HG03457 (cell line): ENCODE results near the gene PPP1R12B.

Source experiments
- ATAC-seq: cut with Tn5 transposase; IDR thresholded peaks from one replicate; pipeline ENCODE4 v1.9.1; 2021; ENCODE audit warnings: moderate number of reproducible peaks; ENCODE audit not compliant: unreplicated experiment

The PPP1R12B gene, protein sequence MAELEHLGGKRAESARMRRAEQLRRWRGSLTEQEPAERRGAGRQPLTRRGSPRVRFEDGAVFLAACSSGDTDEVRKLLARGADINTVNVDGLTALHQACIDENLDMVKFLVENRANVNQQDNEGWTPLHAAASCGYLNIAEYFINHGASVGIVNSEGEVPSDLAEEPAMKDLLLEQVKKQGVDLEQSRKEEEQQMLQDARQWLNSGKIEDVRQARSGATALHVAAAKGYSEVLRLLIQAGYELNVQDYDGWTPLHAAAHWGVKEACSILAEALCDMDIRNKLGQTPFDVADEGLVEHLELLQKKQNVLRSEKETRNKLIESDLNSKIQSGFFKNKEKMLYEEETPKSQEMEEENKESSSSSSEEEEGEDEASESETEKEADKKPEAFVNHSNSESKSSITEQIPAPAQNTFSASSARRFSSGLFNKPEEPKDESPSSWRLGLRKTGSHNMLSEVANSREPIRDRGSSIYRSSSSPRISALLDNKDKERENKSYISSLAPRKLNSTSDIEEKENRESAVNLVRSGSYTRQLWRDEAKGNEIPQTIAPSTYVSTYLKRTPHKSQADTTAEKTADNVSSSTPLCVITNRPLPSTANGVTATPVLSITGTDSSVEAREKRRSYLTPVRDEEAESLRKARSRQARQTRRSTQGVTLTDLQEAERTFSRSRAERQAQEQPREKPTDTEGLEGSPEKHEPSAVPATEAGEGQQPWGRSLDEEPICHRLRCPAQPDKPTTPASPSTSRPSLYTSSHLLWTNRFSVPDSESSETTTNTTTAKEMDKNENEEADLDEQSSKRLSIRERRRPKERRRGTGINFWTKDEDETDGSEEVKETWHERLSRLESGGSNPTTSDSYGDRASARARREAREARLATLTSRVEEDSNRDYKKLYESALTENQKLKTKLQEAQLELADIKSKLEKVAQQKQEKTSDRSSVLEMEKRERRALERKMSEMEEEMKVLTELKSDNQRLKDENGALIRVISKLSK

DNA sequence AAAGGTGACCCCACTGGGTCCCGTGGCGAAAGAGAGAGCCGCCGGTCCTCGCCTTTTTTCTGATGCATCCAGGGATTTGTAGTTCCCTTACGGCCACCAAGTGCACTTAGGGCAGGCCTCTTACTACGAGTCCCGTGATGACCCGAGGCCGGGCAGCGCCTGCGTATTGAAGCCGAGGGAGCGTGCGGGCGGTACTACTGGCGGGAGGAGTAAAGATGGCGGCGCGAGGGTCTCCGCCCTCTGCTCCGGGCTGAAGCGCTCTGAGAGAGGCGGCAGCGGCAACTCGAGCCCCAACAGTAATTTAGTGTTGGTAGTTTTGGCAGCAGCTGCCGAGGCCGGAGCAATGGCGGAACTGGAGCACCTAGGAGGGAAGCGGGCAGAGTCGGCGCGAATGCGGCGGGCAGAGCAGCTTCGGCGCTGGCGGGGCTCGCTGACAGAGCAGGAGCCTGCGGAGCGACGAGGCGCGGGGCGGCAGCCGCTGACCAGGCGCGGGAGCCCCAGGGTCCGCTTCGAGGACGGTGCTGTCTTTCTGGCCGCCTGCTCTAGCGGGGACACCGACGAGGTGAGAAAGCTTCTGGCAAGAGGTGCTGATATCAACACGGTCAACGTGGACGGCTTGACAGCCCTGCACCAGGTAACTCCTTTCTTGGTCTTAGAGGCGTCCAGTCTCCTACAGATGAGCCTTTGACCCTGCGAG is at the start of gene PPP1R12B:
PPP1R12B (plus strand) TSS at position 191 of the 697 bp plus-strand sequence; CDS start at position 344, 153 bp downstream.
- peak; percentile 93 for ATAC-seq

DNA sequence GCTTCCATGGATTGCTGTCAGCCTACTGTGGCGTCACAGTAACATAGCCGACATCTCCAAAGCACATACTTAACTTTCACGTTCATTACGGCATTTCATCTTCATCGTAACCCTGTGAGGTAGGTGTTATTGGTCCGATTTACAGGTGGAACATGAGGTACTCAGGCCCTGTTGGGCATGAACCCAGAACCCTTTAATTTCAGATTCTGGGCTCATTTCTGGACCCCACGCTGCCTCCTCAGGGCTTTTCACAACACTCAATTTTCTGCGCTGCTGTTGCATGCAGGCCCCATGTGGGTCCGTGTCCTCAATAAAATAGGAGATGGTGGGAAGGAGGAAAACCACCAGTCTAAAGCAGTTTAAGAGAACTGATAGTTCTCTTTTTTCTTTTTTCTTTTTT is 46.3 kb upstream of the PPP1R12B start:
- ATAC-seq, result no peak

DNA sequence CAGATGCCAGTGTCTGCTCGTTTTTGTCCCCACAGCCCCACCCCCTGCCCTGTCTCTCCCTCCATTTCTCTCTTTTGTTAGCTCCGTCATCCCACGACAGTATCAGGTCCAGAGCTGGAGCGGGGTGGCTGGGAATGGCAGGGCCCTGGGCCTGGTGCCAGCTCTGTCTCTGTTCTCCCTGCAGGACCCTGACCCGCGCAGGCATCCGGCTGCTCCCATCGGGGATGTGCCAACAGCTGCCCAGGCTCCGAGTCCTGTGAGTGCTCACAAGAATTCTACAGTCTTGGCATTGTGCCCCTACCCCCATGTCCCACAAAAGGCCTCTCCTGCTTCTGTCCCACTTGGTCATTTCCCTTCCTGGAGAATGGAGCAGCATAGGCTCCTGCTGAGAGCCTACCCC is 44.1 kb upstream of the PPP1R12B start:
- no peak for ATAC-seq

DNA sequence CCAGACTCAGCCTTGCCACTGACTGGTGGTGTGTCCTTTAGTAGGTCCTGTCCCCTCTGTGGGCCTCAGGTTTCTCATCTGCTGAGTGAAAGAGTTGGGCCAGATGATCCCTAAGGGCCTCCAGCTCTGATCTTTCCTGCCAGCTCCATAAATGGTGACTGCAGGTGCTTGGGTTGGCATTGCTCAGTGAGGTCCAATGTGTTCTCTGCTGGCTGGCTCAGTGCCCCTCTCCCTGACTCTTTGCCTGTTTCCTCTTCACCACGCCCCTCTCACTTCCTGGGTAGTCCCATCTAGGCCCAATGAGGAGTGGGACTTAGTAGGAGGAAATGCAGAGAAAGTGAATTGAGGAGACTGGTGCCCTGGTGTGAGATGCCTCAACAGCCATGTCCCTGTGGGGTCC is 43.3 kb upstream of the PPP1R12B start:
- ATAC-seq, result no peak

DNA sequence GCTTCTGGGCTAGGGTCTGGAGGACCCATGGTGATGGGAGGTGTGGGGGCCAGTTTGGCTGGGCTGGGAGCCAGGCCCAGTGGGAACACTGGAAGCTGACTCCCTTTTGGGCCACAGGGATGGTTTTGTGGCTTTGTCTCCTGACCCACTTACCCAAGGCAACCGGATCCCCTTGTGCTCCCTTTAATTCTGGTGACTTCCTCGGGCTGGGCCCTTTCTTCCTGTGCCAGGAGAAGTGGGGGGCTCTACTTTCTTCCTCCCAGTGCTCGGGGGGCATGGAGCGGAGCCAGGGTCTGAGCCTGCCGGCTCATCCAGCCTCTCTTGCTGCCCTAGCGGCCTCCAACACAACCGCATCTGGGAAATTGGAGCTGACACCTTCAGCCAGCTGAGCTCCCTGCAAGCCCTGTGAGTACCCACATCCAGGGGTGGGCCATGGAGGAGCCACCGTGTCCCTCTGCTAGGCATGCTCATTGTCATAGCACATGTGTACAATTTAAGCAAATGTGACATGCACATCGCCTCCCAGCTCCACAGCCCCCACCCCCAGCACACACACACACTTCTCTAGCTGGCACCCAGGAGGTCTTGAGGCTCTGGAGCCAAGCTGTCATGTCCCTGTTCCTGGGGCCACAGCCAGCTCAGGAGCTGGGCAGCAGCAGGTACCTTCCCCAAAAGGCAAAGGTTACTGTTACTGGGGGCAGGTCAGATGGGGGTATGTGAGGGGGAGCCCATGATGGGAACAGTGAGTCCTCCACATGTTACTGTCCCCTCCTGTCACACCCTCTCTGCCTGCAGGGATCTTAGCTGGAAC is 41.8 kb upstream of the PPP1R12B start:
- ATAC-seq, result no peak

DNA sequence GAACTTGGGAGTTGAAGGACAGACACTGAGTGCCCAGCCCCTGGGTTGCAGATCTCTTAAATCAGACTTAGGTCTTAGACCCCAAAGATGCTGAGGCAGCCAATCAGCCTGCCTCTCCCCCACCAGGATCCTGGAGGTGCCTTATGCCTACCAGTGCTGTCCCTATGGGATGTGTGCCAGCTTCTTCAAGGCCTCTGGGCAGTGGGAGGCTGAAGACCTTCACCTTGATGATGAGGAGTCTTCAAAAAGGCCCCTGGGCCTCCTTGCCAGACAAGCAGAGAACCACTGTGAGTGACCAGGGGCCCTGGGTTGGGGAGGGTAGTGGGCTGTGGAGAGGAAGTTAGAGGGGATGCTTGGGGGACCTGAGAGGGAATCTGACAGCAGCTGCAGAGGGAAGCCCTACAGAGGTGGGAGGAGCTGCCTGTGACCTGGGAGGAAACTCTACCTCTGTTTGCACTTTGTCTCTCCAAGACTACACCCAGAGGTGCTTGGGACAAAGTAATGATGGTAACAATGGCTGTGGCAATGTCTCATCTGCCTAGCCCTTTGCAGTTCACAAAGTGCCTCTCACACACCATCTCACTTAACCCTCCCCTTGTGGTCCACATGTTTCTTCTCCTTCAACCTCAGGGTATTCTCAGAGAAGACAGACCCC is 38.3 kb upstream of the PPP1R12B start:
- ATAC-seq, result no peak

DNA sequence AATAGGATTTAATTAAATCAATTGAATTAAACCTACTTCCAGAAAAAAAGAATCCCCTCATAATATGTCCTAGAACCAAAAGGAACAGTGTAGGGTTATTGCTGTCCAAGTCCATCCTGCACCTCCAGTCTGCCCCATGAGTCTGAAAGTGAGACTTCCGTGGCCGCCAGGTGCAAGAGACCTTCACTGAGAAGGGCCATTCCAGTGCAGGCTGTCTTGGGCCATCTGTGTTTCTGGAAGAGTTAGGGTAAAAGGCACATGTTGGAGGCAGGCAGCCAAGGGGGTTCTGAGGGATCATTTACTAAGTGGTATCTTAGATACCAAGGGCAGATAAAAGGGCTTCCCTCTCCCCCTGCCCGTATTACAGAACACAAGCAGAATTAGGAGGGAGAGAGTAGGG is 37.8 kb upstream of the PPP1R12B start:
- ATAC-seq, result no peak

DNA sequence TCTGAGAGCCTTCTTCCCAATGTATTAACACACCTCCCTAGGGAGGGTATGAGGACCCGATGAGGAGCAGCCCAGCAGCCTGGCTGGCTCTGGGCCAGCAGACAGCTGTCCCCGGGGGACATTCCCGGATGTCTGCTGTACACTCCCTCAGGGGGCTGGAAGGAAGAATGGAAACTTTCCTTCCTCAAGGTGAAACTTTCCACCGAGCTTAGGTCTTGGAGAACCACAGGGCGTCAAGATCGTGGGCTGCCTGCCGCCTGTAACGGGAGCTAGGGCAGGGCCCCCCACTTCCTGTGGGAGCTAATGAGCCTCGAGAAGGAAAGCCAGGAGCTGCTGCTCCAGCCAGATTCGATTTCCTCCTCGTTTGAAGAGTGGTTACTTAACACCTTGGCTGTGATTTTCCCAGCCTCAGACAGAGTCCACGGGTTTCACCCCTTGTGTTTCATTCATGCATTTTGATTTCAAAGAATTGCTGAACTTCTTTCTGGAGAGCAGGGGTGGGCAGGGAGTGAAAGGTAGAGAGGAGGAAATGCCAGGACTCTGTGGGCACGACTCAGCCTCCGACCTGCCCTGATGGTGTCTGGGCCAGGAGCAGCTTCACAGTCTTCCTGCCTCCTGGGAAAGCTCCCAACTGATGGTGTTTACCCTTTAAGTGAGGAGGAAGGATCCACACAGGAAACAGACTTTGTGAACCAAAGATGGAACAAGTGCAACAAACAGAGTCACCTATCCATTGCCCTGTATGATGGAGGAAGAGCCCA is 36.4 kb upstream of the PPP1R12B start:
- ATAC-seq, result no peak

DNA sequence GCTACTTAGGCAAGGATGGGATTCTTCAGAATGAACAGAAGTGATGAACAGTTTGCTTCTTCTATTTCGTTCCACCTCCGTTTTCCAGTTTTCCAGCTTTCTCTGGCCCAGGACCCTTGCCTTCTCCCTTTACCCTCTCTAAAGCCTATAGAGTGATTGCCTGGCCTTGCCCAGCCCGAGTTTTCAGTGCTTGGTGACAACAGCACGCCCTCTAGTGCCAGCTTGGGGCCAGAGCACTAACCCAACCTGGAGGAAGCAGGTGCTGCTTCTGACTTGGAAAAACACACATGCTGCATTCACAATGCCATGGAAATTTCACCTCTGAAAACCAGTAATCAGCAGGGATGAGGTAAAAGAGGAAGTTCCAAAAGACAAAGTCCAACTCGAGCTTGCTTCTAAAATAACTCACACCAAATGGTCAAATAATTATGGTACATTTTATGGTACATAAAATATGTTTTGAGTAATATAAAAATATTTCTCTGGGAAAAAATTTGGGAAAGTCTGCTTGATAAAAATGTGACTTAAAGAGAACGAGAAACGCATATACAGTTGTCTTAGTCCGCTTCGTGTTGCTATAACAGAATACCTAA is 32.8 kb upstream of the PPP1R12B start:
- ATAC-seq, result no peak

DNA sequence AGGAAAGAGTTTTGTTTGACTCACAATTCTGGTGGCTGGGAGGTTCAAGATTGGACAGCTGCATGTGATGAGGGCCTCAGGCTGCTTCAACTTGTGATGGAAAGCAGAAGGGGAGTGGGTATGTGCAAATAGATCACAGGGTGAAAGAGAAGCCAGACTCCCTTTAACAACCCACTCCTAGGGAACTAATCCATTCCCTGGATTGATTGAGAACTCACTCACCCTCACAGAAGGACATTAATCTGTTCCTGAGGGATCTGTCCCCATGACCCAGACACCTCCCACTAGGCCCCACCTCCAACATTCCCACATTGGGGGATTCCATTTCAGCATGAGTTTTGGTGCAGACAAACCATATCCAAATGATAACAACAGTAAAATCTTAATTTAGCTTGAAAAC is 32.3 kb upstream of the PPP1R12B start:
- no peak for ATAC-seq

DNA sequence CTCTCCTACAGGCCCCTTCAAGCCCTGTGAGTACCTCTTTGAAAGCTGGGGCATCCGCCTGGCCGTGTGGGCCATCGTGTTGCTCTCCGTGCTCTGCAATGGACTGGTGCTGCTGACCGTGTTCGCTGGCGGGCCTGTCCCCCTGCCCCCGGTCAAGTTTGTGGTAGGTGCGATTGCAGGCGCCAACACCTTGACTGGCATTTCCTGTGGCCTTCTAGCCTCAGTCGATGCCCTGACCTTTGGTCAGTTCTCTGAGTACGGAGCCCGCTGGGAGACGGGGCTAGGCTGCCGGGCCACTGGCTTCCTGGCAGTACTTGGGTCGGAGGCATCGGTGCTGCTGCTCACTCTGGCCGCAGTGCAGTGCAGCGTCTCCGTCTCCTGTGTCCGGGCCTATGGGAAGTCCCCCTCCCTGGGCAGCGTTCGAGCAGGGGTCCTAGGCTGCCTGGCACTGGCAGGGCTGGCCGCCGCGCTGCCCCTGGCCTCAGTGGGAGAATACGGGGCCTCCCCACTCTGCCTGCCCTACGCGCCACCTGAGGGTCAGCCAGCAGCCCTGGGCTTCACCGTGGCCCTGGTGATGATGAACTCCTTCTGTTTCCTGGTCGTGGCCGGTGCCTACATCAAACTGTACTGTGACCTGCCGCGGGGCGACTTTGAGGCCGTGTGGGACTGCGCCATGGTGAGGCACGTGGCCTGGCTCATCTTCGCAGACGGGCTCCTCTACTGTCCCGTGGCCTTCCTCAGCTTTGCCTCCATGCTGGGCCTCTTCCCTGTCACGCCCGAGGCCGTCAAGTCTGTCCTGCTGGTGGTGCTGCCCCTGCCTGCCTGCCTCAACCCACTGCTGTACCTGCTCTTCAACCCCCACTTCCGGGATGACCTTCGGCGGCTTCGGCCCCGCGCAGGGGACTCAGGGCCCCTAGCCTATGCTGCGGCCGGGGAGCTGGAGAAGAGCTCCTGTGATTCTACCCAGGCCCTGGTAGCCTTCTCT is 30.3 kb upstream of the PPP1R12B start:
- ATAC-seq, result no peak

DNA sequence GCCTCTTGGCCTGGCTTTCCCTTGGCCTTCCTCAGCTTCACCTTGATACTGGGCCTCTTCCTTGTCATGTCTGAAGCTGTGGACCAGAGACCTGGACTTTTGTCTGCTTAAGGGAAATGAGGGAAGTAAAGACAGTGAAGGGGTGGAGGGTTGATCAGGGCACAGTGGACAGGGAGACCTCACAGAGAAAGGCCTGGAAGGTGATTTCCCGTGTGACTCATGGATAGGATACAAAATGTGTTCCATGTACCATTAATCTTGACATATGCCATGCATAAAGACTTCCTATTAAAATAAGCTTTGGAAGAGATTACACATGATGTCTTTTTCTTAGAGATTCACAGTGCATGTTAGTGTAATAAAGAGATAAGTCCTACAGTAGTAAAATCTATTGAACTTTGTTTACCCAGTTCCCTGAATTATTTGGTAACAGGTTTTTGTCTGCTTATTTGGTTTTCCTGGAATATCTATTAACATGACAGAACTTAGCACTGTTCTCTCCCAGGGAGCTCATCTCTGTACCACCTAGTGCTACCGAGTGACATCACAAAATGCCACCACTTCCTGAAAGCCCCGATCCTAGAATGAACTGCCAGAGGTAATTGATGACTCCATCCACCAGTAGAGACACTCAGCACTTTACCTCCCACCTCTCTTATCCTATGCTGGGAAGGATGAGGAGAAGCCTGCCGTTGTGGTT is 29.0 kb upstream of the PPP1R12B start:
- no peak for ATAC-seq

DNA sequence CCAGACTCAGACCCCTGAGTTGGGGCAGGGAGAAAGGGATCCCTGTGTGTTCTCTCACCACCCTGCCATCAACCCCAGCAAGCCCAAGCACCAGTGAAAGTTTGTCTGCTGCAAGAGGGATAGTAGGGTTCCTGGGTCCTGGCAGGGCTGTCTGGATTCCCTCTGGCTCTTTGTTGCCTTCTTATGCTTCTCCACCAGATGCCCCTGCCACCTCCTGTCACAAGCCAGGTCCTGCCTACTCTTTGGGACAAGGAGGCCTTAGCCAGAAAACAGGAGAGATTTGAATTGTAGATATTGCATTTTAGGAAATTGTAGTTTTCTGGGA is 28.5 kb upstream of the PPP1R12B start:
- no peak for ATAC-seq

DNA sequence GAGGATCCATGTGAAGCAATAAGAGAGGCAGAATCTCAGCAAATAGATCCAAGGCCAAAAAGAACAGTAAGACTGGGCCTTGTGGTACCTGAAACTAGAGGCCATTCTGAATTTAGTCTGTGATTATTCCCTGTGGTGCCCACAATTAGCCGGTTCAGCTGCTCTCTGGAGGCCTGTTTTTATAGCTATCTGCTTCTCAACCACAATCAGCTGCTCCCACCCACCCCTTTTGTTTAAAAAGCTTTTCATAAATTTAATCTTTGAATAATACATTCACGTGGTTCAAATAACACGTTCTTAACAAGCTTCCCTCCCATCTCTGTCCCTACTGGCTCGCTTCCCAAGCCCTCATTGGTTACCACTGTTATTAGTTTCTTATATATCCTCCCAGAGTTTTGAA is 24.8 kb upstream of the PPP1R12B start:
- ATAC-seq, result no peak

DNA sequence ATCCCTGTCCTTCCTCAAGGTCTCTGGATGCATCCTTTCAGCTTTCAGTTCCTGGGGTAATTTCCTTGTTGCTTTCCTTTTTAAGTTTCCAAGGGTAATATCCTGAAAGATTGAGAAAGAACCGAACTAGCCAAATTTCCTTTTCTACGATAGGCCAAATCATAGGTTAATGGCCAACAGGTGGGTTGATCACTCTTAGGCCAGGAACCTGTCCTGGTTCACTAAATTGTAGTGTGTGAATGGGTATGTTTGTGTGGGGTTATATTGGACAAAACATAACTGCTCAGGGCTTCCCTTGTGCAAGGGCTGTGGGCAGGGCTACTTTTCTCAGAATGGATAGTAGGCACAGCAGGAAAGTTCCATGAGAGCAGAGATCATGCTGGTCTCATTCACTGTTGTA is 23.9 kb upstream of the PPP1R12B start:
- ATAC-seq, result no peak

DNA sequence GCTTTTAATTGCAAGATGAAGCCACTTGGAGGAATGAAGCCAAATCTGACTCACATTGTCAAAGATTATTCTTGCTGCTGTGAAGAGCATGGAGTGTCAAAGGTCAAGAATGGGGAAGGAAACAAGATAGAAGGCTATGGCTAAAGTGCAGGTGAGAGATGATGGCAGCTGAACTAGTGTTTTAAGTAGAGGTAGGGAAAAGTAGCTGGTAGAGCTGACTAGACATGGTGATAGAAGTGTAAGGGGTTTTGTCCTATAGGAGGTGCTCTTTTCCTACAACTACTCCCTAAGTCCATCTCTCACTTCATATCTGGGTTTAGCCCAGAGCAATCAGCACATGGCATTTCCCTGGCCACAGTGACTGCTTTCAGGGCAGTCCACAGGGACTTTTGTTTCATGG is 18.6 kb upstream of the PPP1R12B start:
- ATAC-seq, result no peak

DNA sequence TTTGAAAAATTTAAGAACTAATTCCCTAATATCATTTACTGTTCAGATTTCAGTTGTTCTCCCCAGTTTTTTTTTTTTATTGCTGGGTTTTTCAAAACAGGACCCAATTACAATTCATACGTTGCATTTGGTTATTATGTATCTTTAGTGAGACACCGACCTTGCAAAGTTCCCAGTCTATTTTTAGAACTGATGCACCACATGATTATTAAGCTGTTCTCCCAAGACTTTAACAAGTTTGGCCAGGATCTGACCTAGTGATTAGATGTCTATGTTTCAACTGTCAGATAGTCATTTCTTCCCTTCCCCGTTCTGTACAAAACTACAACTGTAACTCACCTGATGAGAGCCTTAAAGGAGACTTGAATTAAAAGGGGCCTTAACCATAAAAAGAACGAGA is 14.6 kb upstream of the PPP1R12B start:
- no peak for ATAC-seq
